Measurements from ENCODE around the gene CYSTM1. TPM values are rescaled to one million over a fixed set of nuclear protein-coding genes. Genes with fewer than 3 reads are reported as not detected.

Gene CYSTM1
- total RNA-seq, 1 donor from 2014 or later, result 93.3 TPM

- intact Hi-C loops (cut with micrococcal nuclease), result no loop called here
- no peaks in the 10 kb centered on the region for H3K9me3 ChIP-seq (replicated peaks)
- no peaks in the 10 kb centered on the region for H3K27me3 ChIP-seq (ENCODE audit: low read depth)
- peaks cover 44% of the 10 kb centered on the region for H3K4me1 ChIP-seq
- no peak for TF ChIP-seq CTCF (IDR thresholded peaks at IDR 0.05; ENCODE audit: borderline replicate concordance)
- no peak overlapping the region for H3K27ac ChIP-seq (replicated peaks)
- no peaks in the 10 kb centered on the region for H3K36me3 ChIP-seq
- DNase-seq, result no peak
- no peak overlapping the region for H3K4me3 ChIP-seq
Measured at GRCh38 chr5:140136624-140137023, 38.4 kb upstream of the CYSTM1 start.

- no peak for DNase-seq
- no peaks in the 10 kb centered on the region for H3K27me3 ChIP-seq (ENCODE audit: low read depth)
- H3K9me3 ChIP-seq (replicated peaks), result no peaks in the 10 kb centered on the region
- no peaks in the 10 kb centered on the region for H3K36me3 ChIP-seq
- intact Hi-C loops (cut with micrococcal nuclease), result loop anchor here (5.0 kb wide), 1 partner anchor 68 kb away; no protein-coding TSS in a partner anchor
- peak overlapping the region; percentile 22 for H3K27ac ChIP-seq (replicated peaks)
- no peak for TF ChIP-seq CTCF (IDR thresholded peaks at IDR 0.05; ENCODE audit: borderline replicate concordance)
- H3K4me3 ChIP-seq, result no peak overlapping the region
- H3K4me1 ChIP-seq, result peaks cover 38% of the 10 kb centered on the region
Measured at GRCh38 chr5:140140435-140140834, 34.6 kb upstream of the CYSTM1 start.

GRCh38 chr5:140141241-140141640 is 33.7 kb upstream of the CYSTM1 start:
- Histone ChIP-seq H3K36me3 (no peaks in the 10 kb centered on the region), H3K27ac (replicated peaks) (peak overlapping the region; percentile 22), H3K27me3 (ENCODE audit: low read depth) (no peaks in the 10 kb centered on the region), H3K4me3 (no peak overlapping the region), H3K9me3 (replicated peaks) (no peaks in the 10 kb centered on the region), H3K4me1 (peaks cover 45% of the 10 kb centered on the region)
- intact Hi-C loops (cut with micrococcal nuclease), result loop anchor here (5.0 kb wide), 1 partner anchor 69 kb away; no protein-coding TSS in a partner anchor
- TF ChIP-seq CTCF (IDR thresholded peaks at IDR 0.05; ENCODE audit: borderline replicate concordance), result no peak
- no peak for DNase-seq

GRCh38 chr5:140142246-140142645 is 32.7 kb upstream of the CYSTM1 start:
- Histone ChIP-seq H3K27me3 (ENCODE audit: low read depth) (no peaks in the 10 kb centered on the region), H3K9me3 (replicated peaks) (no peaks in the 10 kb centered on the region), H3K27ac (replicated peaks) (no peak overlapping the region), H3K36me3 (no peaks in the 10 kb centered on the region), H3K4me1 (peaks cover 50% of the 10 kb centered on the region), H3K4me3 (no peak overlapping the region)
- intact Hi-C loops (cut with micrococcal nuclease), result loop anchor here (5.0 kb wide), 1 partner anchor 70 kb away; no protein-coding TSS in a partner anchor
- TF ChIP-seq CTCF (IDR thresholded peaks at IDR 0.05; ENCODE audit: borderline replicate concordance), result no peak
- no peak for DNase-seq

GRCh38 chr5:140142856-140143255 is 32.1 kb upstream of the CYSTM1 start:
- no peak for TF ChIP-seq CTCF (IDR thresholded peaks at IDR 0.05; ENCODE audit: borderline replicate concordance)
- H3K36me3 ChIP-seq, result no peaks in the 10 kb centered on the region
- intact Hi-C loops (cut with micrococcal nuclease), result loop anchor here (5.0 kb wide), 1 partner anchor 71 kb away; no protein-coding TSS in a partner anchor
- no peak overlapping the region for H3K27ac ChIP-seq (replicated peaks)
- H3K27me3 ChIP-seq (ENCODE audit: low read depth), result no peaks in the 10 kb centered on the region
- no peak for DNase-seq
- peaks cover 50% of the 10 kb centered on the region for H3K4me1 ChIP-seq
- H3K4me3 ChIP-seq, result no peak overlapping the region
- no peaks in the 10 kb centered on the region for H3K9me3 ChIP-seq (replicated peaks)

Measured in left ventricle myocardium inferior (tissue), 1 donor.